Ishikawa (cell line): ENCODE data around the gene BTRC.

Experiments
- CEBPB ChIP-seq: IDR thresholded peaks from 2 replicates; pipeline ENCODE4 v1.6.1; 2012
- CREB1 ChIP-seq: IDR thresholded peaks from 2 replicates; pipeline ENCODE4 v1.6.1; 2012; ENCODE audit warnings: low read depth
- EGR1 ChIP-seq: IDR thresholded peaks from 2 replicates; pipeline ENCODE4 v1.6.1; 2012
- EP300 ChIP-seq: IDR thresholded peaks from 2 replicates; pipeline ENCODE4 v1.6.1; 2012; ENCODE audit warnings: borderline replicate concordance
- FOXM1 ChIP-seq: IDR thresholded peaks from 2 replicates; pipeline ENCODE4 v1.6.1; 2012; ENCODE audit warnings: low read depth, borderline replicate concordance
- MAX ChIP-seq: IDR thresholded peaks from 2 replicates; pipeline ENCODE4 v1.6.1; 2012
- NFIC ChIP-seq: IDR thresholded peaks from 2 replicates; pipeline ENCODE4 v1.6.1; 2012
- RAD21 ChIP-seq: IDR thresholded peaks from 2 replicates; pipeline ENCODE4 v1.6.1; 2012; ENCODE audit warnings: low read depth
- TAF1 ChIP-seq: IDR thresholded peaks from 2 replicates; pipeline ENCODE4 v1.6.1; 2012; ENCODE audit warnings: low read depth, mild to moderate bottlenecking
- TCF12 ChIP-seq: IDR thresholded peaks from 2 replicates; pipeline ENCODE4 v1.6.1; 2012; ENCODE audit warnings: low read depth
- TEAD4 ChIP-seq: IDR thresholded peaks from 2 replicates; pipeline ENCODE4 v1.6.1; 2012
- USF1 ChIP-seq: IDR thresholded peaks from 2 replicates; pipeline ENCODE4 v1.6.1; 2012
- YY1 ChIP-seq: IDR thresholded peaks from 2 replicates; pipeline ENCODE4 v1.6.1; 2012; ENCODE audit warnings: low read depth
- ZBTB7A ChIP-seq: IDR thresholded peaks from 2 replicates; pipeline ENCODE4 v1.6.1; 2012; ENCODE audit warnings: low read depth
- TF ChIP-seq, protein P1 (sequence below): IDR thresholded peaks from 2 replicates; pipeline ENCODE4 v1.6.1; 2012; ENCODE audit warnings: low read depth, mild to moderate bottlenecking

The BTRC gene

GRCh38 chr10:101578192-101578591, 224.2 kb downstream of the BTRC start:
- TF ChIP-seq ZBTB7A (no peak), YY1 (no peak), CEBPB (no peak), MAX (no peak), TAF1 (no peak), USF1 (no peak), TCF12 (no peak), TEAD4 (no peak), CREB1 (no peak), EGR1 (no peak), FOXM1 (no peak), NFIC (no peak)
- TF ChIP-seq, protein P1, sequence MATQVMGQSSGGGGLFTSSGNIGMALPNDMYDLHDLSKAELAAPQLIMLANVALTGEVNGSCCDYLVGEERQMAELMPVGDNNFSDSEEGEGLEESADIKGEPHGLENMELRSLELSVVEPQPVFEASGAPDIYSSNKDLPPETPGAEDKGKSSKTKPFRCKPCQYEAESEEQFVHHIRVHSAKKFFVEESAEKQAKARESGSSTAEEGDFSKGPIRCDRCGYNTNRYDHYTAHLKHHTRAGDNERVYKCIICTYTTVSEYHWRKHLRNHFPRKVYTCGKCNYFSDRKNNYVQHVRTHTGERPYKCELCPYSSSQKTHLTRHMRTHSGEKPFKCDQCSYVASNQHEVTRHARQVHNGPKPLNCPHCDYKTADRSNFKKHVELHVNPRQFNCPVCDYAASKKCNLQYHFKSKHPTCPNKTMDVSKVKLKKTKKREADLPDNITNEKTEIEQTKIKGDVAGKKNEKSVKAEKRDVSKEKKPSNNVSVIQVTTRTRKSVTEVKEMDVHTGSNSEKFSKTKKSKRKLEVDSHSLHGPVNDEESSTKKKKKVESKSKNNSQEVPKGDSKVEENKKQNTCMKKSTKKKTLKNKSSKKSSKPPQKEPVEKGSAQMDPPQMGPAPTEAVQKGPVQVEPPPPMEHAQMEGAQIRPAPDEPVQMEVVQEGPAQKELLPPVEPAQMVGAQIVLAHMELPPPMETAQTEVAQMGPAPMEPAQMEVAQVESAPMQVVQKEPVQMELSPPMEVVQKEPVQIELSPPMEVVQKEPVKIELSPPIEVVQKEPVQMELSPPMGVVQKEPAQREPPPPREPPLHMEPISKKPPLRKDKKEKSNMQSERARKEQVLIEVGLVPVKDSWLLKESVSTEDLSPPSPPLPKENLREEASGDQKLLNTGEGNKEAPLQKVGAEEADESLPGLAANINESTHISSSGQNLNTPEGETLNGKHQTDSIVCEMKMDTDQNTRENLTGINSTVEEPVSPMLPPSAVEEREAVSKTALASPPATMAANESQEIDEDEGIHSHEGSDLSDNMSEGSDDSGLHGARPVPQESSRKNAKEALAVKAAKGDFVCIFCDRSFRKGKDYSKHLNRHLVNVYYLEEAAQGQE = no peak

GRCh38 chr10:101578803-101579515, 225.0 kb downstream of the BTRC start:
- TF ChIP-seq EGR1 (no peak), TAF1 (no peak), USF1 (no peak), EP300 (no peak), CREB1 (no peak), CEBPB (no peak), ZBTB7A (no peak), TEAD4 (no peak), YY1 (no peak), MAX (no peak)
- TF ChIP-seq, protein P1 = no peak

GRCh38 chr10:101579516-101579870, 225.5 kb downstream of the BTRC start:
- no peak for TF ChIP-seq CEBPB
- TF ChIP-seq, protein P1 = no peak
- TF ChIP-seq MAX = no peak
- TF ChIP-seq CREB1 = no peak
- TF ChIP-seq ZBTB7A = no peak
- no peak for TF ChIP-seq RAD21
- no peak for TF ChIP-seq EP300
- no peak for TF ChIP-seq USF1
- no peak for TF ChIP-seq TAF1

DNA sequence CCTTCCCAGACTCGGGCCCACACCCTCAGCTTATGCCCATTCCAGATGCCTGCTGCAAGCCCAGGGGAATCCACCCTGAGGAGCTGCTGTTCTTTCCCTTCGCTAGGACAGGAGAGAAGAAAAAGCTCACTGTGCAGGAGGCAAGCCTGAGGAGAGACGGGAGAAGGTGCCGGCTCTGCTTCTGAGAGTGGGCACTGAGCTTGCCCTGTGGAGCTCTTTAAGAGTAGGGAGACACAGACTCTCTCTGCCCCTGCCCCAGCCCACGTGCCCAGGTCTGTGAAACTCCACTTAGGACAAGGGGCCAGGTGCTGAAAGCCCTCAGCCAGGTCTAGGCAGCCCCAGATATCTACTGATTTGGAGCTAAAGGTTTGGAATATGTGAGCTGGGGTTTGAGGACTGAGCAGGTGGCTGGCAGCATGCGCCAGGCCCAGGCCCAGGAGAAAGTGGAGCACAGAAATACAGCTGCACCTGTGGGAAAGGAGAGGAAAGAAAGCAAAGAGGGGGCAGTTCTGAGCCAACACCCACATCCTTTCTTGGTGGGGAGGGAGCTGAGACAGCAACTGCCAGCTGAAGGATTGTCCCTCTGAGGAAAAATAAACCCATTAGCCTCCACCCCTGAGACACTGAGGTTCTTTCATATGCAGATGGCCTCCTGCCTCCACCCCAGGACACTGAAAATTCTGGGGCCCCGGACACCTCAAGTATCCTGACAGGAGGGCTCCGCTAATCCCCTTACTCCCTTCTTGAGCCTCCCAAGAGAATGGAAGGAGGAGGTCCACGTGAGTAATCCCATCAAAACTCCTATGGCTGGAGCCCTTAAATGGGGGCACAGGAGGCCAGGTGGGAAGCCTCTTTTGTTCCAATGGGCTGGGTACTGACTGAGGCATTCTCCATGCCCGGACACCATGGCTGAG, 226.8 kb downstream of the BTRC start:
- TF ChIP-seq FOXM1 (no peak), USF1 (no peak), TCF12 (no peak), TEAD4 (no peak), RAD21 (no peak), EP300 (no peak), TAF1 (no peak), YY1 (no peak), NFIC (no peak), CREB1 (no peak), CEBPB (no peak), MAX (no peak), ZBTB7A (no peak), EGR1 (no peak)
- TF ChIP-seq, protein P1 = no peak
